A549 (cell line): ENCODE measurements around the gene GLIPR1L2. TPM values are rescaled to one million over a fixed set of nuclear protein-coding genes. Genes with fewer than 3 reads are reported as not detected.
"Not testable (repeated sequence)": the region's sequence is repeated elsewhere in the genome, so short reads cannot be mapped to it uniquely, and the experiment has no call there.

Source experiments
- ATAC-seq, 2 experiments: fragments of 200-7000 bp in 1 of 2; fragments of >200 bp in 1 of 2; cut with Nextera tagmentation in 1 of 2; cut with Tn5 transposase in 1 of 2; 3 replicates each; pipeline versions ENCODE4 v1.8.0 to v1.9.1; 2018 to 2020; ENCODE audit warnings: mild to moderate bottlenecking in 1 of 2, moderate library complexity in 1 of 2
- CTCF ChIA-PET: fragments of 300-600 bp; sonication (Branson Sonifier 250); formaldehyde crosslinking; extraction: SDS; loops from one replicate; lab custom pipeline; 2021; ENCODE audit warnings: antibody characterized with exemption, inconsistent platforms; lab: Yijun Ruan, JAX
- POLR2A ChIA-PET: fragments of 350-600 bp; formaldehyde crosslinking; extraction: SDS; loops from one replicate; lab custom pipeline; 2021; ENCODE audit warnings: antibody characterized with exemption, inconsistent platforms; lab: Yijun Ruan, JAX
- DNase-seq, 2 experiments: peaks; one replicate each; pipeline versions ENCODE4 v3.0.0 to v3.0.0-alpha.2; 2011 to 2016; ENCODE audit warnings: low read depth in 1 of 2, low spot score in 1 of 2
- FAIRE-seq: peaks from 2 replicates; lab custom pipeline; 2011; peaks lifted over from hg19 to GRCh38; lab: Jason Lieb, UNC
- H3K27ac ChIP-seq, 2 experiments: fragments of >200 bp; sonication (Bioruptor Twin); formaldehyde crosslinking; 3 replicates each; pipeline ENCODE4 v1.5.1; 2016 to 2017
- H3K4me1 ChIP-seq: fragments of >200 bp; sonication (Bioruptor Twin); formaldehyde crosslinking; 3 replicates; pipeline ENCODE4 v1.6.1; 2016
- H3K4me2 ChIP-seq: fragments of >200 bp; sonication (Bioruptor Twin); formaldehyde crosslinking; 3 replicates; pipeline ENCODE4 v1.6.1; 2016
- H3K4me3 ChIP-seq: fragments of >200 bp; sonication (Bioruptor Twin); formaldehyde crosslinking; 3 replicates; pipeline ENCODE4 v1.5.1; 2016
- H3K9me3 ChIP-seq: fragments of >200 bp; sonication (Bioruptor Twin); formaldehyde crosslinking; 3 replicates; pipeline ENCODE4 v1.6.1; 2016
- ATOH8 ChIP-seq: fragments of 250-450 bp; sonication (Bioruptor Pico); IDR thresholded peaks from 2 replicates; pipeline ENCODE4 v1.5.0; 2020; ENCODE audit warnings: low read depth, mild to moderate bottlenecking, moderate library complexity
- BHLHE40 ChIP-seq: IDR thresholded peaks from 2 replicates; pipeline ENCODE4 v1.6.1; 2012; ENCODE audit warnings: low read depth, low read length, inconsistent platforms
- CBX8 ChIP-seq: fragments of 200-600 bp; sonication (generic); IDR thresholded peaks from 2 replicates; pipeline ENCODE4 v1.6.1; 2016
- CHD4 ChIP-seq: fragments of 200-600 bp; sonication (generic); IDR thresholded peaks from 2 replicates; pipeline ENCODE4 v1.6.1; 2016; ENCODE audit warnings: antibody characterized with exemption, mild to moderate bottlenecking, borderline replicate concordance
- CTCF ChIP-seq: fragments of >200 bp; sonication (Bioruptor Twin); formaldehyde crosslinking; IDR thresholded peaks from 3 replicates; pipeline ENCODE4 v1.5.1; 2016
- EHF ChIP-seq: fragments of 250-450 bp; sonication (Bioruptor Pico); IDR thresholded peaks from 2 replicates; pipeline ENCODE4 v1.5.0; 2020; ENCODE audit warnings: mild to moderate bottlenecking
- EHMT2 ChIP-seq: fragments of 200-600 bp; sonication (generic); IDR thresholded peaks from 2 replicates; pipeline ENCODE4 v1.6.1; 2016; ENCODE audit warnings: antibody characterized with exemption, low read depth, mild to moderate bottlenecking, moderate library complexity
- FOSL2 ChIP-seq, 2 experiments: fragments of 450-650 bp in 1 of 2; fragments of >200 bp in 1 of 2; sonication (Bioruptor Twin) in 1 of 2; formaldehyde crosslinking; IDR thresholded peaks; 2 replicates each; pipeline versions ENCODE4 v1.5.0 to v1.6.1; 2016 to 2020; ENCODE audit warnings: mild to moderate bottlenecking in 1 of 2, moderate library complexity in 1 of 2
- HDAC2 ChIP-seq: fragments of 200-600 bp; sonication (generic); IDR thresholded peaks from 2 replicates; pipeline ENCODE4 v1.6.1; 2016
- HEYL ChIP-seq: fragments of 250-450 bp; sonication (Bioruptor Pico); IDR thresholded peaks from 2 replicates; pipeline ENCODE4 v1.8.0; 2021; ENCODE audit warnings: mild to moderate bottlenecking, moderate library complexity
- HOXA7 ChIP-seq: fragments of 250-450 bp; sonication (Bioruptor Pico); IDR thresholded peaks from 2 replicates; pipeline ENCODE4 v1.5.0; 2020; ENCODE audit warnings: mild to moderate bottlenecking, moderate library complexity
- JUN ChIP-seq, 2 experiments: fragments of >200 bp; sonication (Bioruptor Twin); formaldehyde crosslinking; IDR thresholded peaks; 2 replicates in 1 of 2; 3 replicates in 1 of 2; pipeline ENCODE4 v1.6.1; 2016 to 2017
- KDM1A ChIP-seq: fragments of 200-600 bp; sonication (generic); IDR thresholded peaks from 2 replicates; pipeline ENCODE4 v1.6.1; 2016; ENCODE audit warnings: low read depth, mild to moderate bottlenecking
- MAX ChIP-seq: IDR thresholded peaks from 2 replicates; pipeline ENCODE4 v1.6.1; 2012
- PBX3 ChIP-seq: IDR thresholded peaks from 2 replicates; pipeline ENCODE4 v1.6.1; 2012
- POLR2A ChIP-seq: IDR thresholded peaks from 2 replicates; pipeline ENCODE4 v1.6.1; 2012; ENCODE audit warnings: mild to moderate bottlenecking, low read length
- RFX5 ChIP-seq: fragments of 450-650 bp; IDR thresholded peaks from 2 replicates; pipeline ENCODE4 v1.7.1; 2014; ENCODE audit warnings: antibody characterized with exemption, mild to moderate bottlenecking, moderate library complexity
- RNF2 ChIP-seq: fragments of 200-600 bp; sonication (generic); IDR thresholded peaks from 2 replicates; pipeline ENCODE4 v1.6.1; 2016; ENCODE audit warnings: low read depth, mild to moderate bottlenecking, antibody characterized with exemption, moderate library complexity, borderline replicate concordance
- TFCP2L1 ChIP-seq: fragments of 250-450 bp; sonication (Bioruptor Pico); IDR thresholded peaks from 2 replicates; pipeline ENCODE4 v1.5.0; 2021; ENCODE audit warnings: mild to moderate bottlenecking
- USF2 ChIP-seq: fragments of 450-650 bp; IDR thresholded peaks from 2 replicates; pipeline ENCODE4 v1.6.1; 2014; ENCODE audit warnings: antibody characterized with exemption
- WGBS: methylation state at CpG from one replicate; pipeline ENCODE4 v1.1.6; 2017; ENCODE audit errors: missing lambda C conversion rate; 5-methylcytosine and 5-hydroxymethylcytosine counted together
- polyA plus RNA-seq, 4 experiments: library from polyadenylated mRNA; depleted of rRNA in 3 of 4; stranded (reverse); fragments of >200 nt; fragmentation: RNase III in 1 of 4; extraction: RNeasy Plus Mini Kit Qiagen cat#74134 plus additional on column Dnase treatment in 1 of 4; gene quantifications; 2 replicates in 3 of 4; 3 replicates in 1 of 4; pipeline ENCODE4 v1.2.3, GENCODE V29; 2011 to 2017

GLIPR1L2 gene
- polyA plus RNA-seq, 2 of the 4 experiments (the other 2 are of a cell fraction): 0.40 to 0.90 TPM

GRCh38 chr12:75457191-75457590 is 66.3 kb downstream of the GLIPR1L2 start:
- no peak overlapping the region for H3K4me3 ChIP-seq
- H3K9me3 ChIP-seq: no peaks in the 10 kb centered on the region
- no peak overlapping the region for H3K4me2 ChIP-seq
- ATAC-seq (no peak), DNase-seq (no peak), FAIRE-seq (no peak)
- CTCF ChIA-PET: no interaction called here
- 96% methylated on average over 1 of the region's 1 CpG for WGBS
- no peak overlapping the region for H3K27ac ChIP-seq
- no peak for TF ChIP-seq RNF2
- POLR2A ChIA-PET: no interaction called here
- H3K4me1 ChIP-seq: peaks cover 22% of the 10 kb centered on the region

GRCh38 chr12:75457866-75458265 is 67.0 kb downstream of the GLIPR1L2 start:
- DNase-seq: peak in 1 of 2 experiments; percentile 34
- peaks cover 17% of the 10 kb centered on the region for H3K4me1 ChIP-seq
- H3K4me3 ChIP-seq, ATAC-seq, FAIRE-seq, H3K9me3 ChIP-seq, CTCF ChIA-PET, POLR2A ChIA-PET: not testable (repeated sequence)
- WGBS: 42% methylated on average over 9 of the region's 9 CpGs
- 0 out of 6 replicates have a peak overlapping the region, but pooled peaks of 1 of the 2 experiments have one; percentile 48 for H3K27ac ChIP-seq
- peak overlapping the region; percentile 39; the same call in 2 of the 3 replicates for H3K4me2 ChIP-seq
- 0 out of 3 replicates have a peak, but pooled peaks have one; percentile 8 for TF ChIP-seq CTCF

- H3K27ac ChIP-seq: no peak overlapping the region
- no peak for TF ChIP-seq PBX3
- TF ChIP-seq FOSL2 (IDR thresholded peaks at IDR 0.05): no peak
- no peak for TF ChIP-seq FOSL2 (CRISPR knock-in tag; IDR thresholded peaks at IDR 0.05)
- no peak for TF ChIP-seq USF2
- no peak for TF ChIP-seq HEYL (CRISPR knock-in tag)
- TF ChIP-seq CBX8: no peak
- no peak for TF ChIP-seq TFCP2L1 (CRISPR knock-in tag)
- TF ChIP-seq POLR2A: no peak
- TF ChIP-seq EHMT2: no peak
- no peak for TF ChIP-seq EHF
- no peak for TF ChIP-seq JUN (IDR thresholded peaks at IDR 0.05)
- no peak for TF ChIP-seq HDAC2
- TF ChIP-seq, all 56 proteins: peak for 0
- ChIA-PET CTCF (interaction anchor here (1.7 kb wide), 1 partner anchor 69 kb away, joined by 4 read pairs; the partner anchor contains the start of gene GLIPR1L2), POLR2A (no interaction called here)
- no peak for ATAC-seq
- Histone ChIP-seq H3K4me1 (peaks cover 10% of the 10 kb centered on the region; the same call in 2 of the 3 replicates), H3K4me3 (no peak overlapping the region), H3K4me2 (no peak overlapping the region), H3K9me3 (0 out of 3 replicates have a peak, but pooled peaks cover 4% of the 10 kb centered on the region)
- no peak for FAIRE-seq
- 87% methylated on average over 3 of the region's 3 CpGs for WGBS
- DNase-seq: no peak
Measured at GRCh38 chr12:75459755-75460154, 68.9 kb downstream of the GLIPR1L2 start.

GRCh38 chr12:75460204-75460603 is 69.3 kb downstream of the GLIPR1L2 start:
- no peak for ATAC-seq
- DNase-seq: no peak
- TF ChIP-seq BHLHE40 (no peak), RFX5 (no peak), HOXA7 (CRISPR knock-in tag) (no peak), KDM1A (no peak), CTCF (no peak), ATOH8 (CRISPR knock-in tag) (no peak), PBX3 (no peak), CHD4 (no peak), MAX (no peak), USF2 (no peak)
- Histone ChIP-seq H3K27ac (no peak overlapping the region), H3K4me2 (peak overlapping the region; percentile 9; the same call in 1 of the 3 replicates), H3K9me3 (0 out of 3 replicates have a peak, but pooled peaks cover 4% of the 10 kb centered on the region), H3K4me1 (peaks cover 10% of the 10 kb centered on the region; the same call in 2 of the 3 replicates), H3K4me3 (no peak overlapping the region)
- ChIA-PET CTCF (interaction anchor here (1.0 to 1.7 kb wide), 2 partner anchors 9 to 69 kb away, joined by 4 read pairs; partner anchors contain the start of gene GLIPR1L2), POLR2A (no interaction called here)
- FAIRE-seq: no peak
